KG1 (cell line): ENCODE measurements around the gene S100A10.

ENCODE experiments used
- DNase-seq: peaks from one replicate; lab custom pipeline; 2025; lab: John Stamatoyannopoulos, UW

S100A10 gene

GRCh38 chr1:151988405-151988923 lies 5.2 kb downstream of the S100A10 start:
- no peak for DNase-seq

DNA sequence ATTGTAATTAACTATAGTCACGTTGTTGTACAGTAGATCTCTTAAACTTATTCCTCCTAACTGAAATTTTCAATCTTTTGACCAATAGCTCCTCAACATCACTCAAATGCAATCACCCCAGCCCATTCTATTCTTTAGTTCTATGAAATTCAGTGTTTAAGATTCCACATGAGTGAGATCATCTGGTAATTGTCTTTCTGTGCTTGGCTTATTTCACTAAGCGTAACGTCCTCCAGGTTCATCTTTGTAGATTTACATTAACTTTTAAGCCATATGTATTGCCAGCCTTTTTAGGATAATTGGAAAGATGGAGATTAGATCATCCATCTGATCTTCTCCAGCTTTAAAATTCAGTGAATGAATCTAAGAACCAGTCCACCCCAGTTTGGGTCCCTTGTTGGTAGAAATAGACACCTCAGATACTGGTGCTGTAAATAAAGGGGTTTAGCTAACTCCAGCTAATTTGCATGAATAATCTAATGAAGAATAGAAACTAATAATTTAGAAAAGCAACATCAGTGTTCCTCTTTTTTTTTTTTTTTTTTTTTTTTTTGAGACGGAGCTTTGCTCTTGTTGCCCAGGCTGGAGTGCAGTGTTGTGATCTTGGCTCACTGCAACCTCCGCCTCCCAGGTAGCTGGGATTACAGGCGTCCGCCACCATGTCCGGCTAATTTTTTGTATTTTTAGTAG lies 7.0 kb downstream of the S100A10 start:
- DNase-seq, result no peak

- DNase-seq, result no peak
Observed at GRCh38 chr1:151985768-151986167, 7.9 kb downstream of the S100A10 start.

DNA sequence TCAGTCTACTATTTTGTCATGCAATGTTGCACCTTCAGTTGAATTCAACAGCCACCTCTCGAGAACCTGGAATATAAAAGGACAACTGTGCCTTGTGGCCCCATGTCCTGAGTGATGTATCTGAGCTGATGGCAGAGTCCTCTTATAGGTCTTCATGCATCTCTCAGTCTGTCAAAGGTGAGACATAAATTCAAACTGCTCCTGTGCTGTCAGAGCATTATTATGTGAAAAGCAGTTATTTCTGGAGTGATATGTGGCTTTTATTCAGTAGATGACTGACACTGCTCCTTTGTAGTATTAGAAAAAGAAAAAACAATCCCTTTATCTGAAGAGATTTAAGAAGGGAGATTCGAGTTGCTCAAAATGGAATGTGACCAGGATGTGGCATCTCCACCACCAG lies 8.4 kb downstream of the S100A10 start:
- no peak for DNase-seq

- DNase-seq, result no peak
Observed at GRCh38 chr1:151984313-151984956, 9.2 kb downstream of the S100A10 start.

- DNase-seq, result no peak
Observed at GRCh38 chr1:151982300-151983005, 11.2 kb downstream of the S100A10 start.

DNA sequence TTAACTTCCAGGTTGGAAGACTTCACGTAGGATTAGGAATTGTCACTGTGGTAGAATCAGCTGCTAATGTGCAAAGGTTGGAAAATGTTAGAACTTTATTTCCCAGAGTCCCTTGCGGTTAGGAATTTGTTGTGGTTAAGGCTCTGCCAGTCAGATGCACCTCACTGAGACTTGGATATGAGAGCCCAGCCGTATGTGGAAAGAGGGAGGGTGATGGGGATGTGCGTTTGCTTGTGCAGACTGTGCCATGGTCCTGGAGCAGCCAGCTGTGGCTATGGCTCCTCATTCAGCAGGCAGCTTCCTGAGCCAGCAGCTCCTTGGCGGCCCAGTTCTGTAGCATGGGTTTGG lies 12.5 kb downstream of the S100A10 start:
- DNase-seq, result no peak

DNA sequence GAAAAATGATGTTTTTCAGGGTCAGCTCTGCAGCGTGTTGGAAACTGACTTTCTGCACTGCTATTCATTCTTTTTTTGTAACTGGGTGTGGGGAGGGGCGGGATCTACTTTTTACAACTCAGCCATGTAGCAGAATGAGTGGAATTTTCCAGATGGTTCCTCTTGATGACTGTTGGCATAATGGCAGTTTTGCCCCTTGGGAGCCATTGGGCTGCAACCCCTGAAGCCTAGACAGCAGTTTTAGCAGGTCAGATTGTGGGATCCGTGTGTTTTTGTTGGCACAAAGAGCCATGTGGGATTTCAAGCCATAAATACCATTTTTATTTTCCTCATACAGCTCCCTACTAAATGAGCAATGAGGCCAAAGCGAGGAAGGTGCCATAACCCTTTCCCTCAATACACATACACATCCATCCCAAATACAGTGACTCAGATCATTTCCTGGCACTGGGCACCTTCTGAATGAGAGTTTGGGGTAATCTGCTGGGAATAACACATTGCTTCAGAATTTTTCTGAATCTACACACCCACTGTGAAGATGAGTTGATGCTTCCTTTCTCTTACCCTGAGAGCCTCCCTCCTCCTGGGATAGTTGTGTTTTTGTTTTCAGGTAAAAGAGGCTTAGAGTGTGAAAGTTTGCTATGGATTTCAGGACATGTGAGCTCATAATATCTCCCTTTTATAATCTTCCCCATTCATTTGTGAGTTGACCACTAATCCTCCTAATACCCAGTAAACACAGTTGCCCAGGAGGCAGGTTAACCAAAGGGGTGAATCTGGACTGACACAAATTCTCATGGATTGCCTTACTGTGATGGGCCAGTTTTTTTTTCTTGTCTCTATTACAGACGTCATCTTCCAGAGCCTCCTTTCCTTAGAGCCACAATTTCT lies 13.1 kb downstream of the S100A10 start:
- no peak for DNase-seq

- DNase-seq, result no peak
Observed at GRCh38 chr1:151978922-151979321, 14.7 kb downstream of the S100A10 start.

DNA sequence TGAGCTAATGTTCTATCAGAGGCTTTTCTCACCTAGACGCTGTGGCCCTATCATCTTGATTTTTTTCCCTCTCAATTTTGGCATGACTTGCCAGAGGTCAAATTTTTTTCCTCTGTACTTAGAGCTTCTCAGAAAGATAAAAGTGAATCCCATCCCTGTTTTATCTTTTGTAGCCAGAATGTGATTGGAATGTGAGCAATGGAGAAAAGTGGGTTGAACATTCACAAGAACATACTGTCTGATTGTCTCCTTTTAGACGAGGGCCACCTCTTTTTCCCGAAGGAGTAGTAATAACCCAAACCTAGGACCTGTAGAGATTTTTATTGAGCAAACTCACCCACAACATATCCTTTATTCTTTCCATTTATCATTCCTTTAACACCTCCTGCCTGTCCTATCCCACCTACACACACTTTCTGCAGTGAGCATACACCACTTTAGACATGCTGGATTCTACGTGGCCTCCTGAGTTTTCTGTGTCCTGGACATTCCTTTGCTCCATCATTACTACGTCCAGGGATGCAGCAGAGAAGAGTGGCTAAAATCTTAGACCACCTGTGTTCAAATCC lies 15.9 kb downstream of the S100A10 start:
- no peak for DNase-seq

DNA sequence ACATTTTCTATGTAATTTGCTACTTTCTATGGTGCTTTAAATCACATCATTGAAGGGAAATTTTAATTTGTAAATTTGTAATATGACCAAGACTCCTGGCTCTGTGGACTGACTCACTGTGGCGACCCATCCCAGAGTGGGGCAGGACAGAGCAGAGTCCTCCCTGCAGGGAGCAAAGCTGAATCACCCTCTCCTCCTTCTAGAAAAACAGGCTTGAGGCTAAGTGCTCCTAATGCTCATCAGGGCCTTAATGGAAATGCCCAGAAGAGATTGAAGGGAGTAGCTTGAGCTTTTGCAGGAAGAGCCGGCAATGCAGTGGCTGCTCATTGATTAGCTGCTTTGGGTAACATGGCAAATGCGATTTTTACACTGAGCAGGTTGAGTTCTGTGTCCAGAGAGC lies 16.8 kb downstream of the S100A10 start:
- DNase-seq, result no peak

DNA sequence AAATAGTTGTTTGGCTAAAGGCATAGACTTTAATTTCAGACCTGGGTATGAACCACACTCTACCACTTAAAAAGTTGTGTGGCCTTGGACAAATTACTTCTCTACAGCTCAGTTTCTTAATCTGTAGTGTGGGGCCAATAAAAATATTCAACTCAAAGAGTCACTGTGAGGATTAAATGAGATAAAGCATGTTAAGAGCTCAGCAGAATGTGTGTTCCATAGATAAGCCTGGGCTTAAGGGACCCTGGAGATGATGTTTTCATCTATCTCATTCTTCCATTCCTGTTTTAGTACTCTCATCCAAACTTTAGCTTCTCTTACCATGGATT lies 17.7 kb downstream of the S100A10 start:
- no peak for DNase-seq

- no peak for DNase-seq
Observed at GRCh38 chr1:151975311-151976014, 18.2 kb downstream of the S100A10 start.

DNA sequence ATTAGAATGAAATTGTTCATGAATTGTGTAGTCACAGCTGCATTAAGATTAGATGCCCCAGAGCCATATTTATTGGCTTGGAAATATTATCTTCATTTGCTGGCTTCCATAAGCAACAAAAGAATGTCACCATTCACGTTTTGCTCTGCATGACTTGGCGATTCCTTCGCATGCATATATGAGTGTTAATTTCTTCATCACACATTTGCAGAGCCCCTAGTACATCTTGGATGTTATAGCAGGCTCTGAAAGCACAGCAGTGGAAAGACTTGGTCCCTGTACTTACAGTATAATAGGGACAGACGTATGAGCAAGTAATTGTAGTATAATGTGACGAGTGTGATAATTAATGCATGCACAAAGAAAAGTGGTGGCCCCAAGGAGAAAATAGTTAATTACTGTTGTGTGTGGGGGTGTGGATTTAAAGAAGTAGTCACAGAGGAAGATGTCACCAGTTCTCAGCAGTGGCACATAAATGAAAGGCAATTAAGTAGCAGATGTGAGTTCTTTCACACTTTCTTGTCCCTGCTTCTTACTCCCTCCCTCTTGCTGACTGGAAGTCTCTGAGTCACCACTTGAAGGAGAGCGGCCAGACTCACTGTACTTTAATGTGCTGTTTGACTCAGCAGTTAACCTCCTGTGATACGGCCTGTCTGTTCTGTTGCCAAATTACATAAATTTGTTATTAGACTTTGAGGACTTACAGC lies 21.0 kb downstream of the S100A10 start:
- no peak for DNase-seq

GRCh38 chr1:151970626-151971025 lies 23.0 kb downstream of the S100A10 start:
- DNase-seq, result no peak

GRCh38 chr1:151970128-151970527 lies 23.5 kb downstream of the S100A10 start:
- DNase-seq, result no peak

GRCh38 chr1:151968791-151969399 lies 24.8 kb downstream of the S100A10 start:
- no peak for DNase-seq

DNA sequence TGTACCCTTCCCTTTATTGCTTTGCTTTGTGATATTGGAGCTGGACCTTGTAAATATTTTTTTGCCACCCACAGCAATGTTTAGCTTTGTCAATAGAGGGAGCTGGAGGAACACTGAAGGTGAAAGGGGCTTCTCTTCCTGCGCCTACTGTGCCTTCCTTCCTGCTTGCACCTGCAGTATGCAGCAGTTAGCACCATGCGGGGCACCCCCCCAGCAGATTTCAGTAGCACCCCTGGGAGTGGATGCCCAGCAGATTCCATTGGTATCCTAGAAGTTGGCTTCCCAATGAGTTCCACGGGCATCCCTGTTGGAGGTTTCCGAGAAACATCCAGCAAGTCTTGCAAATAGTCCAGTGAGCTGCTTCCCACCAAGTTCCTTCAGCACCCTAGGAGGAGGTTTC lies 25.6 kb downstream of the S100A10 start:
- peak; percentile 11 for DNase-seq

GRCh38 chr1:151967091-151967490 lies 26.6 kb downstream of the S100A10 start:
- no peak for DNase-seq

DNA sequence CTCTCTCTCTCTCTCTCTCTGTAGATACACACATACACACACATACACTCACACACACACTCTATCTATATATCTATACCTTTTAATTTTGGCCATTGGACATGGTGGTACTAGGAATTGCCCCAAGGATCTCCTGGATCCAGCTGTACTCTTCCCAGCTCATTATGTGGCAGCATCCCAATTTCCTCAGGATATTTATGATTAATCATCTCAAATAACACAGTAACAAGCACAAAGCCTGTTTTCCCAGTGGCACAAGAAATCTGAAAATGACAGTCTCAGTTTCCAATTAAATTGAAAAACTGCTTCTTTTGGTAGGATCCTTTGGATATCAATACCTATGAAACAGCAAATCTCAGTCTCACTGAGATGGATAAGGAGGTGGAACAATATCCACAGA lies 27.6 kb downstream of the S100A10 start:
- DNase-seq, result no peak
